ENCODE results near the gene DVL1.
"Not testable (repeated sequence)": the region's sequence is repeated elsewhere in the genome, so short reads cannot be mapped to it uniquely, and the experiment has no call there.

Gene DVL1

GRCh38 chr1:1324524-1325287, 24.5 kb downstream of the DVL1 start, which contains the start of the genes CPTP and INTS11:
Gene CPTP (plus strand): TSS chr1:1324802. CDS start chr1:1326911, 2,109 bp downstream.
Gene INTS11 (minus strand): TSS chr1:1324660. CDS start chr1:1324608, 52 bp downstream.
- peak; percentile 89 for DNase-seq

- DNase-seq, result peak; percentile 36
Observed at GRCh38 chr1:1324084-1324523, 25.1 kb downstream of the DVL1 start.

GRCh38 chr1:1322952-1323351, 26.3 kb downstream of the DVL1 start:
- no peak for DNase-seq

- DNase-seq, result no peak
Observed at GRCh38 chr1:1322418-1322817, 26.8 kb downstream of the DVL1 start.

- no peak for DNase-seq
Observed at GRCh38 chr1:1321477-1321876, 27.7 kb downstream of the DVL1 start.

GRCh38 chr1:1320666-1321448, 28.4 kb downstream of the DVL1 start:
- no peak for DNase-seq

- DNase-seq, result no peak
Observed at GRCh38 chr1:1319646-1319941, 29.6 kb downstream of the DVL1 start.

- DNase-seq, result no peak
Observed at GRCh38 chr1:1318777-1319645, 30.2 kb downstream of the DVL1 start.

- DNase-seq, result peak; percentile 91
Observed at GRCh38 chr1:1318131-1318652, 31.0 kb downstream of the DVL1 start.

- DNase-seq, result no peak
Observed at GRCh38 chr1:1317420-1317819, 31.8 kb downstream of the DVL1 start.

- not testable (repeated sequence) for DNase-seq
Observed at GRCh38 chr1:1316199-1316598, 33.0 kb downstream of the DVL1 start.

GRCh38 chr1:1315435-1315954, 33.7 kb downstream of the DVL1 start:
- DNase-seq, result no peak

- no peak for DNase-seq
Observed at GRCh38 chr1:1314678-1315335, 34.4 kb downstream of the DVL1 start.

- no peak for DNase-seq
Observed at GRCh38 chr1:1314237-1314586, 35.0 kb downstream of the DVL1 start.

- no peak for DNase-seq
Observed at GRCh38 chr1:1313500-1314236, 35.5 kb downstream of the DVL1 start.

- no peak for DNase-seq
Observed at GRCh38 chr1:1312450-1313314, 36.5 kb downstream of the DVL1 start.

GRCh38 chr1:1311107-1312104, 37.8 kb downstream of the DVL1 start:
- DNase-seq, result no peak

- no peak for DNase-seq
Observed at GRCh38 chr1:1310476-1311053, 38.7 kb downstream of the DVL1 start.

- DNase-seq, result no peak
Observed at GRCh38 chr1:1310109-1310385, 39.2 kb downstream of the DVL1 start.
